Lower lobe of right lung (tissue), 2 donors: ENCODE measurements around the gene INAFM1. TPM values are rescaled to one million over a fixed set of nuclear protein-coding genes. Genes with fewer than 3 reads are reported as not detected.
A peak's percentile ranks its signal among the peaks of the same experiment; 100 is the strongest.
"Not testable (repeated sequence)": the region's sequence is repeated elsewhere in the genome, so short reads cannot be mapped to it uniquely, and the experiment has no call there.

Experiments
- ATAC-seq, 2 donors: fragments of 200-7000 bp; cut with Tn5 transposase; one replicate each; pipeline ENCODE4 v1.9.1; 2020 to 2022; ENCODE audit warnings: mild to moderate bottlenecking in 2 of 2, moderate library complexity in 2 of 2
- DNase-seq: peaks from one replicate; pipeline ENCODE4 v3.0.0-alpha.2; 2020
- H3K27ac ChIP-seq: fragments of 200-600 bp; one replicate; pipeline ENCODE4 v1.8.0; 2022
- H3K27me3 ChIP-seq: fragments of 200-600 bp; one replicate; pipeline ENCODE4 v1.8.0; 2022; ENCODE audit warnings: low read depth
- H3K36me3 ChIP-seq: fragments of 200-600 bp; one replicate; pipeline ENCODE4 v1.8.0; 2022; ENCODE audit warnings: mild to moderate bottlenecking
- H3K4me1 ChIP-seq: fragments of 200-600 bp; one replicate; pipeline ENCODE4 v1.8.0; 2022
- H3K4me3 ChIP-seq: fragments of 200-600 bp; one replicate; pipeline ENCODE4 v1.8.0; 2022; ENCODE audit warnings: mild to moderate bottlenecking
- H3K9me3 ChIP-seq: fragments of 200-600 bp; one replicate; pipeline ENCODE4 v1.8.0; 2022
- intact Hi-C: fragments of 100-400 bp; cut with DNase I; formaldehyde crosslinking; loops from one replicate; pipeline ENCODE4 v1.11.0; 2022
- total RNA-seq: library from RNA; stranded (reverse); fragmentation: NEBNext Ultra II Directional; extraction: Animal tissue kit (Norgen Biotek cat#: 25700); gene quantifications from one replicate; pipeline ENCODE4 v1.2.1, GENCODE V29; 2021
- TF ChIP-seq, protein P1 (sequence below): fragments of 200-600 bp; IDR thresholded peaks from one replicate; pipeline ENCODE4 v1.8.0; 2022; ENCODE audit warnings: antibody characterized with exemption, mild to moderate bottlenecking
- donor health status: DM: no; HTN: yes; CAD: no; lungs with severe emphysema.

INAFM1 gene
- total RNA-seq, 1 donor from 2014 or later: 18.0 TPM

DNA sequence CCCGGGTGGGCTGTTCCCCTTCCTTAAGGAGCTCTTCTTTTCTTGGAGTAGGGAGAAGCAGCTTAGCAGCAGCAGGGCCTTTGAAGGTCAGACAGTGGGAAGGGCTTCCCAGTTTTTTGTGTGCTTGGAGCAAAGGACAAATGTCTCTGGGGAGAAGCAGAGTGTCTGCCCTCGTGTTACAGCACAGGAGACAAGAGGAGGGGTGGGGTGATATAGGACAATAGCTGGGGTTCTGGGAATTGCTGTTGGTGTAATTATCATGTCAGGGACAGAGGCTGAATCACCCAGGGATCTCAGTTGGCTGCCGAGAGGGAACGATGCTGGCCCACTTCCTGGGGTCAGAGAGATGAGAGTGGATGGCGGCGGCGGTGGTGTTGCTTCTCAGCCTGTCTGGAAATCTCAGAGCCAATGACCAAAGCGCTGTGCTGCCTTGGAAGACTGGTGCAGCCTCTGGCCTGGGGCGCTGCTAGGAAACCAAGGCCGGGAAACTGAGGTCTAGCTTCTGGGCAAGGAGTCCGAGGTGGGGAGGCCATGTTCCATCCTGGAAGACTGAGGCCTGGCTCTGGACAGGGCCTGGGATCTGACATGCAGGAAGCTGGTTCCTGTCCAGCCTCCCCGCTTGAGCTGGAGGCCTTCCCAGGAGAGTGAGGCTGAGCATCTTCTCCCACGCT is 1.2 kb downstream of the INAFM1 start:
- TF ChIP-seq, protein P1, sequence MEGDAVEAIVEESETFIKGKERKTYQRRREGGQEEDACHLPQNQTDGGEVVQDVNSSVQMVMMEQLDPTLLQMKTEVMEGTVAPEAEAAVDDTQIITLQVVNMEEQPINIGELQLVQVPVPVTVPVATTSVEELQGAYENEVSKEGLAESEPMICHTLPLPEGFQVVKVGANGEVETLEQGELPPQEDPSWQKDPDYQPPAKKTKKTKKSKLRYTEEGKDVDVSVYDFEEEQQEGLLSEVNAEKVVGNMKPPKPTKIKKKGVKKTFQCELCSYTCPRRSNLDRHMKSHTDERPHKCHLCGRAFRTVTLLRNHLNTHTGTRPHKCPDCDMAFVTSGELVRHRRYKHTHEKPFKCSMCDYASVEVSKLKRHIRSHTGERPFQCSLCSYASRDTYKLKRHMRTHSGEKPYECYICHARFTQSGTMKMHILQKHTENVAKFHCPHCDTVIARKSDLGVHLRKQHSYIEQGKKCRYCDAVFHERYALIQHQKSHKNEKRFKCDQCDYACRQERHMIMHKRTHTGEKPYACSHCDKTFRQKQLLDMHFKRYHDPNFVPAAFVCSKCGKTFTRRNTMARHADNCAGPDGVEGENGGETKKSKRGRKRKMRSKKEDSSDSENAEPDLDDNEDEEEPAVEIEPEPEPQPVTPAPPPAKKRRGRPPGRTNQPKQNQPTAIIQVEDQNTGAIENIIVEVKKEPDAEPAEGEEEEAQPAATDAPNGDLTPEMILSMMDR: no peak
- H3K27ac ChIP-seq: peak overlapping the region; percentile 1
- H3K27me3 ChIP-seq: no peaks in the 10 kb centered on the region
- DNase-seq (peak; percentile 51), ATAC-seq (no peak)
- intact Hi-C loops: no loop called here
- no peaks in the 10 kb centered on the region for H3K9me3 ChIP-seq
- H3K4me3 ChIP-seq: peak overlapping the region; percentile 95
- H3K36me3 ChIP-seq: peaks cover 5% of the 10 kb centered on the region
- peaks cover 26% of the 10 kb centered on the region for H3K4me1 ChIP-seq

DNA sequence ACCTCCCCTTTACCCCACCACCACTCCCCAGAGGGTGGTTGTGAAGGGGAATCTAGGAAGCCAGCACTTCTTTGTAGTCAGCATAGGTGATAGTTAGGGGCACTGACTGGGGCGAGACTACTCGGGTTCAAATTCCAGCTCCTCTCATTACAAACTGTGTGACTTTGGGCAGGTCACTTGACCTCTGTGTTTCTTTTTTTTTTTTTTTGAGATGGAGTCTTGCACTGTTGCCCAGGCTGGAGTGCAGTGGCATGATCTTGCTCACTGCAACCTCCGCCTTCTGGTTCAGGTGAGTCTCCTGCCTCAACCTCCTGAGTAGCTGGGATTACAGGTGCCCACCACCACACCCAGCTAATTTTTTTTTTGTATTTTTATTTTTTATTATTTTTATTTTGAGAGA is 1.8 kb downstream of the INAFM1 start:
- H3K4me3 ChIP-seq, H3K9me3 ChIP-seq, DNase-seq, ATAC-seq, H3K27me3 ChIP-seq, intact Hi-C loops, H3K36me3 ChIP-seq: not testable (repeated sequence)
- H3K4me1 ChIP-seq: peaks cover 26% of the 10 kb centered on the region
- H3K27ac ChIP-seq: peak overlapping the region; percentile 1

DNA sequence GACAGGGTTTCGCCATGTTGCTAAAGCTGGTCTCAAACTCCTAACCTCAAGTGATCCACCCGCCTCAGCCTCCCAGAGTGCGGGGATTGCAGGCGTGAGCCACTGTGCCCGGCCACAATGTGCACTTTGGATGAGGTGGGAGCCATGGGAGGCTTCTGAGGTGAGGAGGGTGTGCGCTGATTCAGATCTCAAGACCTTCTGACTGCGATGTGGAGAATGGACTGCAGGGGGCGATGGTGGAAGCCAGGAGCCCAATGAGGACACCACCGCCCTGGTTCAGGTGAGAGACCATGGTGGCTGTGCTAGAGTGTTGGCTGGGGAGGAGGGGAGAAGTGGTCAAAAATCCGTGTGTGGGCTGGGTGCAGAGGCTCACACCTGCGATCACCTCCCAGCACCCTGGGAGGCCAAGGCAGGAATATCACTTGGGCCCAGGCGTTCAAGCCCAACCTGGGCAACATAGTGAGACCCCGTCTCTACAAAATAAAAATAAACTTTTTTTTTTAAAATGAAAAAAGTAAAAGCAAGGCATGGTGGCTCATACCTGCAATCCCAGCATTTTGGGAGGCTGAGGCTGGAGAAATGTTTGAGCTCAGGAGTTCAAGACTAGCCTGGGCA is 5.6 kb downstream of the INAFM1 start:
- TF ChIP-seq, protein P1: peak; percentile 39
- Histone ChIP-seq H3K27me3 (no peaks in the 10 kb centered on the region), H3K27ac (no peak overlapping the region), H3K4me3 (no peak overlapping the region), H3K4me1 (peaks cover 13% of the 10 kb centered on the region), H3K36me3 (no peaks in the 10 kb centered on the region), H3K9me3 (no peaks in the 10 kb centered on the region)
- peak; percentile 56 for DNase-seq
- intact Hi-C loops: no loop called here
- ATAC-seq: peak in 1 of 2 donors; percentile 18

DNA sequence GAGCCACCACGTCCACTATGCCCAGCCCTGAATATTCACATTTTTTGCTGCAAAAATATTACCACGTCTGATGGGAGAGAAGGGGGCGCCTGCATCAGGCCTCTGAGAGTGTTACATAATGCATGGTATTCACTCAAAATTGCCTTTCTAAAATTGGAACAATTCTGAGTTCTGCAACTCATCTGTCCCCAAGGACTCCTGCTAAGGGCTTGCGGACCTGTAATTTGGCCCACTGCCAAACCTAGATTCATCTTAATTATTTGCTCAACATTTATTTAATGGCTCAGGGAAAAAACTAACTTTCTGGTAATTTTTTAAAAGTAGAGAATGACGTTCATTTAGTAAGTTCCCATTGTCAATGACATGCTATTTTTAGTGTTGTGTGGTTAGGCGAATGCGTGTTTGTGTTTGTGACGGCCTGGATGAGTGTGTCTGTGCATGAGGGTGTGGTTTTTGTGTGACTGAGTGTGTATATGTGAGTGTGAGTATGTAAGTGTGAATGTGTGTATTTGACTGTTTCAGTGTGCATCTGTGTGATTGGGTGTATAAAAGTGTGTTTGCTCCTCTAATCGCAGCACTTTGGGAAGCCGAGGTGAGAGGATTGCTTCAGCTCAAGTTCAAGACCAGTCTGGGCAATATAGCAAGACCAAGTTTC is 8.8 kb downstream of the INAFM1 start:
- DNase-seq: no peak
- no peaks in the 10 kb centered on the region for H3K27me3 ChIP-seq
- no peaks in the 10 kb centered on the region for H3K4me1 ChIP-seq
- H3K27ac ChIP-seq: no peak overlapping the region
- H3K4me3 ChIP-seq: no peak overlapping the region
- intact Hi-C loops: no loop called here
- no peaks in the 10 kb centered on the region for H3K36me3 ChIP-seq
- no peak for ATAC-seq
- TF ChIP-seq, protein P1: no peak
- no peaks in the 10 kb centered on the region for H3K9me3 ChIP-seq

DNA sequence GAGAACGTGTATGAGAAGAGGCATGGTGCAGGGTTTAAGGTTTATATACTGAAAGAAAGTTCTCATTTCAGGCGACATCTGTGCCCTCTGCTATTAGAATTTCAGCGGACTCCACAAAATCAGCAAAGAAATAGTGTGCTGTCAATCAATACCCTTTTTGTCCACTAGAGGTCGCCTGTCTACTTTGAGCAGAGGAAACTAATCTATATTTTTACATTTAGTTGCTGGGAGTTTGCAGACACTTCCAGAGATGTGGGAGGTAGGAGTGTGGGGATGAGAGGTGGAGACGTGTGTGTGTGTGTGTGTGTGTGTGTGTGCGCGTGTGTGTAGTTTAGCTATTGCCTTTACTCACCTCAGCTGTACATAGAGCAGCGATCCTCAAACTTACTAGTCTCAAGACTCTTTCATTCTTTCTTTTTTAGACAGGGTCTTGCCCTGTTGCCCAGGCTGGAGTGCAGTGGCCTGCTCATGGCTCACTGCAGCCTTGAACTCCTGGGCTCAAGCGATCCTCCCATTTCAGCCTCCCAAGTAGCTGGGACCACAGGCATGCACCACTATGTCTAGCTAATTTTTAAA is 9.7 kb downstream of the INAFM1 start:
- TF ChIP-seq, protein P1: peak; percentile 79
- Histone ChIP-seq H3K27ac (no peak overlapping the region), H3K27me3 (no peaks in the 10 kb centered on the region), H3K36me3 (no peaks in the 10 kb centered on the region), H3K4me1 (no peaks in the 10 kb centered on the region), H3K9me3 (no peaks in the 10 kb centered on the region), H3K4me3 (no peak overlapping the region)
- DNase-seq (no peak), ATAC-seq (peak; percentile 42 to 46)
- intact Hi-C loops: no loop called here
